K562 (cell line): ENCODE data around the gene QSOX2.

Experiments used
- BRF2 ChIP-seq: IDR thresholded peaks from 3 replicates; pipeline ENCODE4 v1.6.1; 2011; ENCODE audit warnings: borderline replicate concordance, mild to moderate bottlenecking; ENCODE audit not compliant: insufficient read length, insufficient read depth
- CTCF ChIP-seq, 3 experiments: IDR thresholded peaks in 2 of 3; conservative IDR thresholded peaks in 1 of 3; 2 replicates each; pipeline ENCODE4 v1.5.1; 2011 to 2012; ENCODE audit warnings: low read length in 3 of 3, mild to moderate bottlenecking in 3 of 3, control low read depth in 2 of 3, improper control_type of control experiment in 1 of 3, inconsistent platforms in 1 of 3, low read depth in 1 of 3, mixed read lengths in 1 of 3, moderate library complexity in 1 of 3; ENCODE audit not compliant: insufficient read depth in 2 of 3
- JUNB ChIP-seq: fragments of 450-650 bp; formaldehyde crosslinking; conservative IDR thresholded peaks from 2 replicates; pipeline ENCODE4 v1.4.0; 2020; ENCODE audit warnings: mild to moderate bottlenecking
- MAFK ChIP-seq: IDR thresholded peaks from 2 replicates; pipeline ENCODE4 v1.6.1; 2011; ENCODE audit warnings: low read length, improper control_type of control experiment
- MAX ChIP-seq: sonication (generic); formaldehyde crosslinking; IDR thresholded peaks from 2 replicates; pipeline ENCODE4 v1.9.0; 2022; ENCODE audit warnings: mild to moderate bottlenecking, missing genetic modification reagents
- NCOR1 ChIP-seq: fragments of 450-650 bp; IDR thresholded peaks from 2 replicates; pipeline ENCODE4 v1.6.1; 2016; ENCODE audit warnings: mild to moderate bottlenecking, moderate library complexity
- NUFIP1 ChIP-seq: fragments of 450-650 bp; IDR thresholded peaks from 2 replicates; pipeline ENCODE4 v1.6.1; 2018; ENCODE audit not compliant: partially characterized antibody
- SIX5 ChIP-seq, 2 experiments: IDR thresholded peaks; 2 replicates each; pipeline ENCODE4 v1.6.1; 2011; ENCODE audit warnings: low read length in 2 of 2, borderline replicate concordance in 1 of 2, low read depth in 1 of 2, mild to moderate bottlenecking in 1 of 2, moderate library complexity in 1 of 2; ENCODE audit not compliant: insufficient read depth in 1 of 2
- SMAD1 ChIP-seq: fragments of 150-350 bp; IDR thresholded peaks from 2 replicates; pipeline ENCODE4 v1.6.1; 2014; ENCODE audit warnings: low read length, low read depth; ENCODE audit not compliant: partially characterized antibody
- ZNF165 ChIP-seq: fragments of 250-450 bp; sonication (Bioruptor Pico); IDR thresholded peaks from 2 replicates; pipeline ENCODE4 v1.4.0; 2020; ENCODE audit warnings: borderline replicate concordance
- ZNF766 ChIP-seq: fragments of 200-800 bp; sonication (Bioruptor generic); conservative IDR thresholded peaks from 2 replicates; pipeline ENCODE4 v1.6.1; 2016; ENCODE audit warnings: missing genetic modification characterization, missing compliant biosample characterization
- ZSCAN29 ChIP-seq: fragments of 450-650 bp; IDR thresholded peaks from 2 replicates; pipeline ENCODE4 v1.6.1; 2017

DNA sequence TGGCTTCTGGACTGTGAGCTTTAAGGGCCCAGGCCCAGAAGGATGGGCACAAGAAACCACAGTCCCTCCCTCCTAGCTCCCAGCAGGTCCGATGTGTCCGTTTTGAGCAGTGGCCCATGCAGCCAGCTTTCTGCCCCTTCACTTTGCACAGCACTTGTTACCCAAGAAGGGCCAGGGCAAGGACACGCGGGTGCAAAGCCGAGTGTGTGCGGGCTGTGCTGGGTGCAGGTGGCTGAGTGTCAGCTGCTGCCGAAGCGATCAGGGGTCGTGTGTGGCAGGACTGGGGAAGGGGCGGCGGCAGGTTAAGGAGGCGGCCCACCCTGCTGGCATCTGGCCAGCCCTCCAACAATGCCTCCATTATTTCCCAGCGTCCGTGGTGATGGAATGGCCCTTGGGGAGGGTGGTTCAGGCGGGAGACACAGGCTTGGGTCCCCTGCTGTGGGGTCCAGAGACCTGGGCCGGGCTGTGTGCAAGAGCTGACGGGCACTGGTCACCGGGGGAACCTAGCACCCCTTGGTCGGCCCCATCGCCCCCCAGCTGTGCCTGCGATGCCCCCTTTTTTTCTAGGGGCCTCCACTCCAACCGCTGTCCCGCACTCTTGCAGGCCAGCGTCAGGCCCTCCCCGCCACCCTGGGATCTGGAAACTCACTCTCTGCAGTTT is 41.3 kb downstream of the QSOX2 start:
- TF ChIP-seq CTCF (IDR thresholded peaks at IDR 0.05 in 2 of 3, conservative IDR thresholded peaks at IDR 0.05 in 1 of 3; ENCODE audit: insufficient read depth in 2 of 3, low read depth in 1 of 3, low read length in 3 of 3) (no peak), NUFIP1 (no peak), ZNF766 (CRISPR knock-in tag) (no peak), SIX5 (IDR thresholded peaks at IDR 0.05; ENCODE audit: borderline replicate concordance in 1 of 2, insufficient read depth in 1 of 2, low read depth in 1 of 2, low read length in 2 of 2) (no peak), MAFK (no peak), ZSCAN29 (no peak), ZNF165 (CRISPR knock-in tag) (no peak), JUNB (CRISPR knock-in tag) (no peak), MAX (CRISPR knock-in tag) (no peak), BRF2 (no peak), SMAD1 (no peak), NCOR1 (no peak)
